Activated naive CD8-positive, alpha-beta T cell (primary cell): Measurements from ENCODE around the gene FAHD1.

Experiments
- H3K27ac Mint-ChIP-seq: one replicate; pipeline ENCODE4 v1.8.0; 2021; ENCODE audit warnings: mixed read lengths
- H3K27me3 Mint-ChIP-seq: one replicate; pipeline ENCODE4 v1.8.0; 2021; ENCODE audit warnings: mixed read lengths
- H3K36me3 Mint-ChIP-seq: one replicate; pipeline ENCODE4 v1.8.0; 2021; ENCODE audit warnings: mixed read lengths
- H3K4me1 Mint-ChIP-seq: one replicate; pipeline ENCODE4 v1.8.0; 2021; ENCODE audit warnings: low read depth, mixed read lengths
- H3K4me3 Mint-ChIP-seq: one replicate; pipeline ENCODE4 v1.8.0; 2021; ENCODE audit warnings: mild to moderate bottlenecking, mixed read lengths
- H3K9me3 Mint-ChIP-seq: one replicate; pipeline ENCODE4 v1.8.0; 2021; ENCODE audit warnings: low read depth, mixed read lengths

The FAHD1 gene

DNA sequence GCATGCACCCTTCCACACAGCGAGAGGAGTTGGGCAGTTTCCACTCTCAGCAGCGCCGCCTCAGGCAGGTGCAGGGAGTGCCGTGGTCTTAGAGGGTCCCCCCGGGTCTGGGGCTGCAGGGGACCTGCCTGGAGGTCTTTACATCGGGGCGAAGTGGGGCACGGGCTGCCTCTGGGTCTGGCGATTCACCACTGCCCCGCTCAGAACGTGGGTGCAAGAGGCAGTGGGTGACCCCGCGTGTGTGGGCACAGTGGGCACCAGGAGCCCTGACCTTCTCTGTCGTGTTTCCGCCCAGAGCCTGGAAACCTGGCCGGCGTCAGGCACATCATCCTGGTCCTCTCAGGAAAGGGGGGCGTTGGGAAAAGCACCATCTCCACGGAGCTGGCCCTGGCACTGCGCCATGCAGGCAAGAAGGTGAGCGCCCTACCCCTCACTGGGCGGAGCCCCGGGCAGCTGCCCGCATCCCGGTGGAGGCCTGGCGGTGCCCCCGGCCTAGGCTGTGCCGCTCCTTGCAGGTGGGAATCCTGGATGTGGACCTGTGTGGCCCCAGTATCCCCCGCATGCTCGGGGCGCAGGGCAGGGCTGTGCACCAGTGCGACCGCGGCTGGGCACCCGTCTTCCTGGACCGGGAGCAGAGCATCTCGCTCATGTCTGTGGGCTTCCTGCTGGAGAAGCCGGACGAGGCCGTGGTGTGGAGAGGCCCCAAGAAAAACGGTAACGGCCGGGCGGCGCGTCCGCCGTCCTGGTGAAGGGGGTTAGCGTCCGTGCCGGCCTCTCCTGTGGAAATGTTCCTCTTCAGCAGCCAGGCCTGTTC lies 40.6 kb upstream of the FAHD1 start:
- Mint-ChIP-seq H3K27me3 (no peaks in the 10 kb centered on the region), H3K27ac (no peak overlapping the region), H3K4me1 (peaks cover 18% of the 10 kb centered on the region), H3K9me3 (no peaks in the 10 kb centered on the region), H3K36me3 (no peaks in the 10 kb centered on the region), H3K4me3 (no peak overlapping the region)

- Mint-ChIP-seq H3K27me3 (no peaks in the 10 kb centered on the region), H3K4me3 (no peak overlapping the region), H3K36me3 (no peaks in the 10 kb centered on the region), H3K27ac (no peak overlapping the region), H3K9me3 (no peaks in the 10 kb centered on the region), H3K4me1 (peaks cover 14% of the 10 kb centered on the region)
These were observed 40.0 kb upstream of the FAHD1 start for GRCh38 chr16:1787056-1787321.

DNA sequence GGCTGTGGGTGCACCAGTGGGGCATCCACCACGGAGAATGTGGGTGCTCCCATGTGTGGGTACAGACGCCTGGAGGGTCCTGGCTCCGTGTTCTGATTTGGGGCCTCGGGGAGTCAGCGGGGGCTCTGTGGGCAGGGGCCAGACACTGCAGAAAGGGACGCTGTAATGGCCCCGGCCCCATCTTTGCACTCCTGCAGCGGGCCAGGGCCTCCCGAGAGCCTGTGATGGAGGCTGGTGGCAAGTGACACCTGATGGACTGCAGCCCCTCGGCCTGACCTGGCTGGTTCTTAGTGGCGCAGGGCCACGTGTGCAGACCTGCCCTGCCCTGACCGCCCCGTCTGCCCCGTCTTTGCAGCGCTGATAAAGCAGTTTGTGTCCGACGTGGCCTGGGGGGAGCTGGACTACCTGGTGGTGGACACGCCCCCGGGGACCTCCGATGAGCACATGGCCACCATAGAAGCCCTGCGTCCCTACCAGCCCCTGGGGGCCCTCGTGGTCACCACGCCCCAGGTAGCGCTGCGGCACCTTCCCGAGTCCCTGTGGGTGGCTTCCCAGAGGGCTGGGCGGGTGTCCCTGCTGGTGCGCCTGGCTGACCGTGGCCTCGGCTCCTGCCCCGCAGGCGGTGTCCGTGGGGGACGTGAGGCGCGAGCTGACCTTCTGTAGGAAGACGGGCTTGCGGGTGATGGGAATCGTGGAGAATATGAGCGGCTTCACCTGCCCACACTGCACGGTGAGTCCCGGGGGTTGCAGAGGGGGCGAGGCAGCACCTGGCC lies 39.5 kb upstream of the FAHD1 start:
- Mint-ChIP-seq H3K27me3 (no peaks in the 10 kb centered on the region), H3K36me3 (no peaks in the 10 kb centered on the region), H3K4me3 (no peak overlapping the region), H3K4me1 (peaks cover 14% of the 10 kb centered on the region), H3K9me3 (no peaks in the 10 kb centered on the region), H3K27ac (no peak overlapping the region)

- Mint-ChIP-seq H3K9me3 (no peaks in the 10 kb centered on the region), H3K27me3 (no peaks in the 10 kb centered on the region), H3K4me1 (peaks cover 14% of the 10 kb centered on the region), H3K27ac (no peak overlapping the region), H3K36me3 (no peaks in the 10 kb centered on the region), H3K4me3 (no peak overlapping the region)
These were observed 38.8 kb upstream of the FAHD1 start for GRCh38 chr16:1788095-1788707.

DNA sequence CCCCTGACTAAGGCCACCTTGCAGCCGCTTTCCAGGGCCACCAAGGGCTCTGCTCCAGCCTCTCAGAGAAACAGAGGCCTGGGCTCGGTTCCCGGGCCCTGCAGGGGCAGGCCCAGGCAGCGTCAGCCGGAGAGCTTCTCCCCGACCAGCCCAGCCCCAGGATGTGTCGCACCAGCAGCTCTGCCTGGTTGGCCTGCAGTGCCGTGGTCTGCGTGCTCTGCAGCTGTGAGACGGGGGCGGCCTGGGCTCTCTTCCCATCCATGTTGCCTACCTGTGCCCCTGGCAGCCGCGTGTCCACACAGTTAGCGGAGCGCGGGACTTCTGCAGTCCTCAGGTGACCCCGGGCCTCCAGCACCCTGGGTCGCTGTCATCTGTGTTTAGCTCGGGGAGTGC lies 38.3 kb upstream of the FAHD1 start:
- Mint-ChIP-seq H3K27ac (no peak overlapping the region), H3K4me1 (peaks cover 10% of the 10 kb centered on the region), H3K27me3 (no peaks in the 10 kb centered on the region), H3K36me3 (no peaks in the 10 kb centered on the region), H3K9me3 (no peaks in the 10 kb centered on the region), H3K4me3 (no peak overlapping the region)

GRCh38 chr16:1789643-1790045 lies 37.4 kb upstream of the FAHD1 start:
- no peak overlapping the region for H3K27ac Mint-ChIP-seq
- no peaks in the 10 kb centered on the region for H3K36me3 Mint-ChIP-seq
- no peak overlapping the region for H3K4me3 Mint-ChIP-seq
- peaks cover 6% of the 10 kb centered on the region for H3K4me1 Mint-ChIP-seq
- H3K9me3 Mint-ChIP-seq: no peaks in the 10 kb centered on the region
- H3K27me3 Mint-ChIP-seq: no peaks in the 10 kb centered on the region

GRCh38 chr16:1790261-1790610 lies 36.8 kb upstream of the FAHD1 start:
- peaks cover 2% of the 10 kb centered on the region for H3K4me1 Mint-ChIP-seq
- no peak overlapping the region for H3K27ac Mint-ChIP-seq
- no peaks in the 10 kb centered on the region for H3K36me3 Mint-ChIP-seq
- no peak overlapping the region for H3K4me3 Mint-ChIP-seq
- no peaks in the 10 kb centered on the region for H3K9me3 Mint-ChIP-seq
- H3K27me3 Mint-ChIP-seq: no peaks in the 10 kb centered on the region

GRCh38 chr16:1790611-1791255 lies 36.3 kb upstream of the FAHD1 start:
- Mint-ChIP-seq H3K27ac (no peak overlapping the region), H3K36me3 (no peaks in the 10 kb centered on the region), H3K4me1 (peaks cover 2% of the 10 kb centered on the region), H3K27me3 (no peaks in the 10 kb centered on the region), H3K9me3 (no peaks in the 10 kb centered on the region), H3K4me3 (no peak overlapping the region)

DNA sequence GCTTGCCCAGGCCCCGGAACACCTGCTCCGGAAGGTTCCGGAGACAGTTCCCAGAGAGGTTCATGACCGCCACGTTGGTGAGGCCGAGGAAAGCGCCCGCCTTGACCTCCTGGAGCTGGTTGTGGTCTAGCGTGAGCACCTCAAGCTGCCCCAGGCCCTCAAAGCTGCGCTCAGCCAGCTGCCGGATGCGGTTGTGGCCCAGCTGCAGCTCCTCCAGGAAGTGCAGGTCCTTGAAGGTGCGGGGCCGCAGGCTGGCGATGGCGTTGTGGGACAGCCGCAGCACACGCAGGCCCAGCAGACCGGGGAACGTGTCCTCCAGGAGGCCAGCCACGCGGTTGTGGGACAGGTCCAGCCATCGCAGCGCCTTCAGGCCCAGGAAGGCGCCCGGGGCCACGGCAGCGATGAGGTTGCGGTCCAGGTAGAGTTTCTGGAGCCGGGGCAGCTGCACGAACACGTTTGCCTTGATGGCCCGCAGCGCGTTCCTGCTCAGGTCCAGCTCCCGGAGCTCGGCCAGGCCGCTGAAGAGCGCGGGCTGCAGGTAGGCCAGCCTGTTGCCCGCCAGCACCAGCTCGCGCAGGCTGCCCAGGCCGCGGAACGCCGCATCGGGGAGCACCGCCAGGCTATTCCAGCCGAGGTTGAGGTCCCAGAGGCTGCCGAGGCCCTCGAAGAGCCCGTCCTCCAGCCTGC lies 35.6 kb upstream of the FAHD1 start:
- Mint-ChIP-seq H3K36me3 (no peaks in the 10 kb centered on the region), H3K4me3 (no peak overlapping the region), H3K9me3 (no peaks in the 10 kb centered on the region), H3K27ac (no peak overlapping the region), H3K4me1 (peaks cover 2% of the 10 kb centered on the region), H3K27me3 (no peaks in the 10 kb centered on the region)

DNA sequence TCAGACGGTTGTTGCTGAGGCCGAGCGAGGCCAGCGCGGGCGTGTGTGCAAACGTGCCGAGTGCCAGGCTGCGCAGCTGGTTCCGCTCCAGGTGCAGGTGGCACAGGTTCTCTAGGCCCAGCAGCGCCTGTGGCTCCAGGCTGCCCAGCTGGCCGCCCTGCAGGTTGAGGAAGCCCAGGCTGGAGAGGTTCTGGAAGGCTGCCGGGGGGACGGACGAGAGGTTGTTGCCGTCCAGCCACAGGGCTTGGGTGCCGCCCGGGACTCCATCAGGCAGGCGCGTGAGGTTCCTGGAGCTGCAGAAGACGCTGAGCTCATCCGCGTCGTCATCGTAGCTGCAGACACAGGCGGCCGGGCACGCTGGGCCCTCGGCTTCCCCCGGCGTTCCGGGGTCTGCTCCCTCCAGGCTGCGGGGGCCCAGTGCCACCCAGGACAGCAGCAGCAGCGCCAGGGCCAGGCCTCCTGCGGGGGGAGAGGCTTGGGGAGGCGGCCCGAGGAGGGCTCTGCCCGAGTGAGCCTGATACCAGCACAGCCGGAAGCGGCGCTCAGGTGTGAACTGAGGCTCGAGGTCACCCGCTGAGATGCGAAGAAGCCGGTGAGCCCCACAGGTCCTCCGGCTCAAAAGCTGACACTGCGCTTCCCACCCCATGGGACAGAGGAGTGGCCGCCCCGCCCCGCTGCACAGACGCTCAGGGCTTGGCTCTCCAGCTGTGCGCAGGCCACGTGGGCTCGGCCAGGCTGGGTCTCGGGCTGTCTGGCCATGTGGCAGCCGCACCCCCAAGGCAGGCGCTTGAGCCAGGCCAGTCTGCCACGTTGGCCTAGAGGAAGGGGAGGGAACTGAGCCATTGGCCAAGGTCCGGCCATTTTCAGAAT lies 34.8 kb upstream of the FAHD1 start:
- H3K27ac Mint-ChIP-seq: no peak overlapping the region
- H3K36me3 Mint-ChIP-seq: peaks cover 1% of the 10 kb centered on the region
- no peak overlapping the region for H3K4me3 Mint-ChIP-seq
- peaks cover 2% of the 10 kb centered on the region for H3K4me1 Mint-ChIP-seq
- H3K9me3 Mint-ChIP-seq: no peaks in the 10 kb centered on the region
- H3K27me3 Mint-ChIP-seq: no peaks in the 10 kb centered on the region

GRCh38 chr16:1792836-1793577 lies 34.0 kb upstream of the FAHD1 start:
- Mint-ChIP-seq H3K4me3 (no peak overlapping the region), H3K36me3 (peaks cover 2% of the 10 kb centered on the region), H3K27ac (no peak overlapping the region), H3K4me1 (peaks cover 2% of the 10 kb centered on the region), H3K27me3 (no peaks in the 10 kb centered on the region), H3K9me3 (no peaks in the 10 kb centered on the region)

- no peak within 1 kb of the TSS for H3K27ac Mint-ChIP-seq
- H3K4me3 Mint-ChIP-seq: no peak within 1 kb of the TSS
- H3K4me1 Mint-ChIP-seq: peaks cover 2% of the 10 kb centered on the region
- H3K27me3 Mint-ChIP-seq: no peaks in the 10 kb centered on the region
- H3K9me3 Mint-ChIP-seq: no peaks in the 10 kb centered on the region
- H3K36me3 Mint-ChIP-seq: peaks cover 2% of the 10 kb centered on the region
These were observed 33.3 kb upstream of the FAHD1 start, which contains the start of gene IGFALS for GRCh38 chr16:1793578-1794220. Gene IGFALS (minus strand): TSS chr16:1793705. CDS start chr16:1793652, 53 bp downstream.

- Mint-ChIP-seq H3K4me1 (no peaks in the 10 kb centered on the region), H3K27me3 (no peaks in the 10 kb centered on the region), H3K27ac (no peak overlapping the region), H3K4me3 (no peak overlapping the region), H3K36me3 (peaks cover 2% of the 10 kb centered on the region), H3K9me3 (no peaks in the 10 kb centered on the region)
These were observed 32.7 kb upstream of the FAHD1 start for GRCh38 chr16:1794221-1794871.
